ENCODE results near the gene IGFBP6.

Gene IGFBP6

GRCh38 chr12:53120685-53121525 is 23.4 kb downstream of the IGFBP6 start:
- no peak for DNase-seq (ENCODE audit: low read depth)

GRCh38 chr12:53122961-53123468 is 25.5 kb downstream of the IGFBP6 start:
- no peak for DNase-seq (ENCODE audit: low read depth)

GRCh38 chr12:53123578-53124351 is 26.3 kb downstream of the IGFBP6 start:
- no peak for DNase-seq (ENCODE audit: low read depth)

GRCh38 chr12:53124352-53124723 is 26.9 kb downstream of the IGFBP6 start:
- no peak for DNase-seq (ENCODE audit: low read depth)

- no peak for DNase-seq (ENCODE audit: low read depth)
These were observed 29.7 kb downstream of the IGFBP6 start for GRCh38 chr12:53127169-53127568.

GRCh38 chr12:53128780-53129569 is 31.5 kb downstream of the IGFBP6 start:
- DNase-seq (ENCODE audit: low read depth), result no peak

GRCh38 chr12:53131844-53132243 is 34.4 kb downstream of the IGFBP6 start:
- DNase-seq (ENCODE audit: low read depth), result no peak

- no peak for DNase-seq (ENCODE audit: low read depth)
These were observed 36.3 kb downstream of the IGFBP6 start for GRCh38 chr12:53133722-53134121.

- DNase-seq (ENCODE audit: low read depth), result no peak
These were observed 45.9 kb downstream of the IGFBP6 start for GRCh38 chr12:53143355-53143754.

DNA sequence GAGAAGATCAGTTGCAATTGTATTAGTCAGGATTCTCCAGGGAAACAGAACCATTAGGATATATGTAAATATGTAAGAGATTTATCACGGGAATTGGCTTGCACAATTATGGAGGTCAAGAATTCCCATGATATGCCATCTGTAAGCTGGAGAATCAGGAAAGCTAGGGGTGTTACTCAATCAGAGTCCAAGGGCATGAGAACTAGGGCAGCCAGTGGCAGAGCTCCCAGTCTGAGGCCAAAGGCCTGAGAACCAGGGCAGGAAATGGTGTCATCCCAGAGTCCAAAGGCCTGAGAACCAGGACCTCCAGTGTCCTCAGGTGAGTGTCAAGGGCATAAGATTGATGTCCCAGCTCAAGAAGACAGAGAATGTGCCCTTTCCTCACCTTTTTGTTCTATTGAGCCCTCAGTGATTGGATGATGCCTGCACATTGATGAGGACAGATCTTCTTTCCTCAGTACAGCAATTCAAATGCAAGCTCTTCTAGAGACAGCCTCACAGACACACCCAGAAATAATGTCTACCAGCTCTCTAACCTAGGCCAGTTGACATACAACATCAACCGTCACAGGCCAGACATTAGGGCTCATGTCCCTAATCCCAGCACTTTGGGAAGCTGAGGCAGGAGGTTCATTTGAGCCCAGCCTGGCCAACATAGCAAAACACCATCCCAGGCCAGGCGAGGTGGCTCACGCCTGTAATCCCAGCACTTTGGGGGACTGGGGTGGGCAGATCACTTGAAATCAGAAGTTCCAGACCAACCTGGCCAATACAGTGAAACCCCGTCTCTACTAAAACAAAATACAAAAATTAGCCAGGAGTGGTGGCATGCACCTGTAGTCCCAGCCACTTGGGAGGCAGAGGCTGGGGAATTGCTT is 48.2 kb downstream of the IGFBP6 start:
- DNase-seq (ENCODE audit: low read depth), result no peak

DNA sequence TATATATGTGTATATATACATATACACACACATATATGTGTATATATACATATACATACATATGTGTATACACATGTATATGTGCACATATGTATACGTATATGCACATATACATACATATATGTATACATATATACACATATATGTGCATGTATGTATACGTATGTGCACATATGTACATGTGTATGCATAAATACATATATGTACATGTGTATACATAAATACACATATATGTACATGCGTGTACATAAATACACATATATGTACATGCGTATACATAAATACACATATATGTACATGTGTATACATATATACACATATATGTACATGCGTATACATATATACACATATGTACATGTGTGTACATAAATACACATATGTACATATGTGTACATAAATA is 49.7 kb downstream of the IGFBP6 start:
- no peak for DNase-seq (ENCODE audit: low read depth)

GRCh38 chr12:53147653-53148052 is 50.2 kb downstream of the IGFBP6 start:
- DNase-seq (ENCODE audit: low read depth), result no peak

- DNase-seq (ENCODE audit: low read depth), result no peak
These were observed 53.6 kb downstream of the IGFBP6 start for GRCh38 chr12:53151039-53151438.

Data from T-helper 22 cell (primary cell).